Erythroblast (primary cell): Measurements from ENCODE around the gene MGAT1.

Experiments used
- GATA1 ChIP-seq: IDR thresholded peaks from 2 replicates; pipeline ENCODE4 v1.6.1; 2011; ENCODE audit warnings: low read depth, mild to moderate bottlenecking, control low read depth, low read length, moderate library complexity
- POLR2A ChIP-seq: IDR thresholded peaks from 2 replicates; pipeline ENCODE4 v1.6.1; 2011; ENCODE audit warnings: mild to moderate bottlenecking, low read length

GRCh38 chr5:180839227-180839626 lies 36.6 kb upstream of the MGAT1 start:
- TF ChIP-seq POLR2A (no peak), GATA1 (no peak)
